ENCODE results near the gene PITPNM1.
"Not testable (repeated sequence)": the region's sequence is repeated elsewhere in the genome, so short reads cannot be mapped to it uniquely, and the experiment has no call there.

The PITPNM1 gene

GRCh38 chr11:67504950-67505581 is at the start of gene PITPNM1:
TSS of gene PITPNM1 (minus strand) at chr11:67505363. CDS start at chr11:67504180, 1,183 bp downstream.
- peak; percentile 33 for DNase-seq (ENCODE audit: low spot score)

GRCh38 chr11:67551697-67552096 is 46.5 kb upstream of the PITPNM1 start:
- DNase-seq (ENCODE audit: low spot score): not testable (repeated sequence)

DNA sequence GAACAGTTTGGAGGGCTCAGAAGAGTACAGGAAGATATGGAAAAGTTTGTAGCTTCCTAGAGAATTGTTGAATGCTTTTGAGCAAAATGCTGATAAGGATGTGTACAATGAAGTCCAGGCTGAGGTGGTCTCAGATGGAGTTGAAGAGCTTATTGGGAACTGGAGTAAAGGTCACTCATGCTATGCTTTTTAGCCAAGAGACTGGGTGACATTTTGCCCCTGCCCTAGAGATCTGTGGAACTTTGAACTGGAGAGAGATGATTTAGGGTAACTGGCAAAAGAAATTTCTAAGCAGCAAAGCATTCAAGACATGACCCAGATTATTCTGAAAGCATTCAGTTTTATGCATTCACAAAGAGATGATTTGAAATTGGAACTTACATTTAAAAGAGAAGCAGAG is 46.0 kb upstream of the PITPNM1 start:
- DNase-seq (ENCODE audit: low spot score): no peak

DNA sequence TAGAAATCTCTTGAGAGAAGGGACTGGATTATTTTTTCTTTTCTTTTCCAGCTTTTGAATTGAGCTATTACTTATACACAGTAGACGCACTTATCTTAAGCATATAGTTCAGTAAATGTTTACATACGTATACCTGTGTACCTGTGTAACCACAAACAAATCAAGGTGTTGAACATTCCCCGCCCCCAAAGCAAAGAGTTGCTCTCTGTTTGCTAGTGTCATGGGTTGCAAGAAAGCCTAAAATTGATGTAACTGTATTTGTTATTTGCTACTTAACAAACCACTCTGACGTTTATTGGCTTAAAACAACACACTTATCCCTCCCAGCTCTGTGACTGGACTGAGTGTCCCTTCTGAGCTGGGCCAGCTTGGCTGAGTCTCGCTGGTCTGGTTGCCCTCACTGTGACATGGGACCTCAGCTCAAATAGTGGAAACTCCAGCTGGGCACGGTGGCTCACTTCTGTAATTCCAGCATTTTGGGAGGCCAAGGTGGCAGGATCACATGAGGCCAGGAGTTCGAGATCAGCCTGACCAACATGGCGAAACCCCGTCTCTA is 43.5 kb upstream of the PITPNM1 start:
- DNase-seq (ENCODE audit: low spot score): no peak

- not testable (repeated sequence) for DNase-seq (ENCODE audit: low spot score)
Observed at GRCh38 chr11:67548112-67548511, 42.9 kb upstream of the PITPNM1 start.

- DNase-seq (ENCODE audit: low spot score): no peak
Observed at GRCh38 chr11:67545280-67545679, 40.1 kb upstream of the PITPNM1 start.

GRCh38 chr11:67544616-67545242 is 39.6 kb upstream of the PITPNM1 start:
- peak; percentile 3 for DNase-seq (ENCODE audit: low spot score)

- DNase-seq (ENCODE audit: low spot score): no peak
Observed at GRCh38 chr11:67543585-67543984, 38.4 kb upstream of the PITPNM1 start.

DNA sequence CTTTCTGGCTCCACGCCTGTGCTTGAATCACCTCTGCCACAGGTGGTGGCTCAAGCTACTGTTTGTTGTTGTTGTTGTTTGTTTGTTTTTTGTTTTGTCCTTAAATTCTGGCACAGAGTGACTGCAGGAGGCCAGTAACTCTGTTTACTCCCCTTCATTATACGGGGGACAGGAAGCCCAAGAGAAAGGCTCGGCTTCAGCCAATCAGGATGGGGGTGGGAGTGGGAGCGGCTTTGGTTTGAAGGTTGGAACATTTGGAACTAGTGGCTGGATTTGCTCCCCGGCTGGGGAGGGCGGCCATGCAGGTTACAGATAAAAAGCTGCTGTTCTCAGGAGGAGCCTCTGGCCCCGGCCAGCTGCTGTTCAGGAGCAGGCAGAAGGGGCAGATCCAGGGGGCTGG is 37.8 kb upstream of the PITPNM1 start:
- DNase-seq (ENCODE audit: low spot score): no peak

GRCh38 chr11:67542169-67542568 is 37.0 kb upstream of the PITPNM1 start:
- DNase-seq (ENCODE audit: low spot score): no peak

- DNase-seq (ENCODE audit: low spot score): no peak
Observed at GRCh38 chr11:67541198-67541597, 36.0 kb upstream of the PITPNM1 start.

DNA sequence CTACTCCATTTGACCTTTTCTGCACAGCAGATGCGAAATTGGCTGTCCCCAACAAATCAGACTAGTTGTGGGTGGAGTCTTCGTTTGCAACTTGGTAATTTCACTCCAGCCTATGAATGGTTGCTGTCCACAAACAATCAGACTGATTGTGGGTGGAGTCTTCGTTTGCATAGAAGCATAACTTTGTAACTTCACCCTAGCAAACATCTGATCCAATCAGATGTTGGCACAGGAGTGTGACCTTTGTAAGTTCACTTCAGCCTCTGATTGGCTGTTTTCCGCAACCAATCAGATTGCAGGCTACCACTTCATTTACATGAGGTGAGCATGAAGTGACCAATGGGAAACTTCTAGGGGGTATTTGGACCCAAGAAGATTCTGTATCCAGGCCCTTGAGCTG is 34.4 kb upstream of the PITPNM1 start:
- no peak for DNase-seq (ENCODE audit: low spot score)

- no peak for DNase-seq (ENCODE audit: low spot score)
Observed at GRCh38 chr11:67538823-67539505, 33.8 kb upstream of the PITPNM1 start.

GRCh38 chr11:67538306-67538705 is 33.1 kb upstream of the PITPNM1 start:
- DNase-seq (ENCODE audit: low spot score): no peak

- no peak for DNase-seq (ENCODE audit: low spot score)
Observed at GRCh38 chr11:67535561-67535960, 30.4 kb upstream of the PITPNM1 start.

DNA sequence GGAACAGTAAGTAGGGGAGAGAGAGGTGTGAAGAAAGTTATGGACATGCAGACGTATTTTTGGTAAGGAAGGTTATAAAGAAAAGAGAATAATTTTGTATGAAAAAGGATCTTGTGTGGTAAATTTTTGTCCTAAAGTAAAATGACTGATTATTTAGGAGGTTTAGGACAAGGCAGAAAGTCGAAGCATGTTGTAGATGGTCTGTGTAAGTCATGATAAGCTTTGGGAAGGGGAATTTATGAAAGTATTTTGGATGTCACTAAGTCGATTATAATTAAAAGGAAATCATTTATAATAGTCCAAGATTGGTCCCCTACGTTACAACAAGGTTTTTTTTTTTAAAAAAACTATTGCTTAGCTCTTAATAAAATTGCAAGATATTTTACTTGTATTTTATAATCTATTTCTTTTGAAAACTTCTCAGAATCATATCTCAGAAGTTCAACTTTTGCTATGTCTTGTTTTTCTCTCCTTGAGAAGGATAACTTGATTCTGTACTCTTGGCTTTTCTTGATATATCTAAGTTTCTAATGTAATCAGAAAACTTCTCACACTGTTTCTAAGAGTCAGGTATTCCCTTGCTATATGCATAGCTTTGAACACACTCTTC is 29.0 kb upstream of the PITPNM1 start:
- no peak for DNase-seq (ENCODE audit: low spot score)

DNA sequence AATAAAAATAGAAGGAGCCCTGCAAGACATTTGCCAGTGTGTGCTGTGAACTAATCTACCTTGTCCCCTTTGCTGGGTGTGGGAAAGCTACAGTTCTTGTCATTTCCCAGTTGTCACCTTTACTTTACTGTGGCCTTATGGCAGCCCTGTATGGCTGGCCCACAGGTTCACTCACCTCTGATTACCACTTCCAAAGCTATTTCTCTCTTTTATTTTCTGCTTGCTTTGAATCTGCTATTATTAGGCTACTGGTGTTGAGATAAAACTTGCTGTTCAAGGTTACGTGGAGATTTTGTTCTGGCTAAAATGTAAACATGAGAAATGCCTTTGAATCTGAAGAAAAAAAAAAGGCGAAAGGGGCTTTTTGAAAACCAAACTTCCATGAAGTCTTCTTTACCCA is 27.7 kb upstream of the PITPNM1 start:
- DNase-seq (ENCODE audit: low spot score): no peak

- DNase-seq (ENCODE audit: low spot score): no peak
Observed at GRCh38 chr11:67530282-67530592, 25.1 kb upstream of the PITPNM1 start.

DNA sequence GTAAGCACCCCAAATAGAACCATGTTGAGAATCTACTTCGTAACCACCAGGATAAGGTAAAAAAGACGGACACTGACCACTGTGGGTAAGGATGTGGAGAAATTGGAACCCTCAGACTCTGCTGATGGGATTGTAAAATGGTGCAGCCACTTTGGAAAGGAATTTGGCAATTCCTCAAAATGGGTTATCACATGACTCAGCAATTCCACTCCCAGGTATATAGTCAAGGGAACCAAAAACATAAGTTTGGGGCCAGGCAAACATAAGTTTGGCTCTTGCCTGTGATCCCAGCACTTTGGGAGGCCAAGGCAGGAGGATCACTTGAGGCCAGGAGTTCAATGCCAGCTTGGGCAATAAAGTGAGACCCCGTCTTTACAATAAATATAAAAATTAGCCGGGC is 23.2 kb upstream of the PITPNM1 start:
- no peak for DNase-seq (ENCODE audit: low spot score)

DNA sequence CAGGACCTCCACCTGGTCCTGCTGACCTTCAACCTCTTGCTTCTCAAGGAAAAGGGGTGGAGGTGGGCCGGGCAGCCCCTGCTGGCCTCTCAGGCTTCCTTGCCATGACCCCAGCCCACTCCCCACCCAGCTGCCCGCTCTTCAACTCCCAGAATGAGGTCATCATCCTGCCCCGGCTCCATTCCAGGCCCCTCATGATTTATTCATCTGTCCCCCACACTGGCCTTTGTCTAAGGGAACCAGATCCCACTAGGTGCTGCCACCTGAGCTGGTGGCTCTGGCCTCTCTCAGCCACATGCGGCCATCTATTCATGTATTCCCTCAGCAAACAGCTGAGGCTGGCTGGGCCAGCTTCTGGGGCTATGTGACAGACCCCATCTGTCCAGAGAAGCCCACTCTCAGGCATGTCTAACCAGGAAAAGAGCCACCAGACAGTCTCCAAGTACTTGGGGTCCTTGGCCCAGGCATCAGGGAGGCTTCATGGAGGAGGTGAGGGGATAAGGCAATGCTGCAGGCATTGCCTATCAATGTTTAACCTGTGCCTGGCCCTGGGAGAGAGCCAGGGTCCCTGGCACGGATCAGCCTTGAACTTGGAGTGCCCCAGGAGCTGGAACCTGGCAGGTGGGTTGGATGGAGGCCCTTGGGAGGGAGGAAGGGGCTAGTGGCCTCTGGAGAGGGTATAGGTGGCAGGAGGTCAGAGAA is 20.3 kb upstream of the PITPNM1 start:
- no peak for DNase-seq (ENCODE audit: low spot score)

DNA sequence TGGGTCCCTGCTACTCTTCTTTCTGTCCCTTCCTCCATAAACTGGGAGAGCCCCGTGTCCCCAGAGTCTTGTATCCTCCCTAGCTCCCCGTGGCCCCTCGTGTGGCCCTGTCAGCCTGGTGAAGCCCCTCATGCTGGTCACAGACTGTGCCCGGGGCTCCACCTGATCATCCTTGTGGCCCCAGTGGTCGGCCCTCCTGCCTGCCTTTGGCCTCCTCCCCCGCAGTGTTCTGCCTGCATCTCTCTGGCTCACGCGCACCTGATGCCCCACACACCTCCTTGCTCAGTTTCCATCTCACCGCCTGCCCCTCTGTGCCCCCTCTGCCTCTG is 19.3 kb upstream of the PITPNM1 start:
- DNase-seq (ENCODE audit: low spot score): no peak
